ENCODE results near the gene RFTN1.

- TF ChIP-seq, protein P1, sequence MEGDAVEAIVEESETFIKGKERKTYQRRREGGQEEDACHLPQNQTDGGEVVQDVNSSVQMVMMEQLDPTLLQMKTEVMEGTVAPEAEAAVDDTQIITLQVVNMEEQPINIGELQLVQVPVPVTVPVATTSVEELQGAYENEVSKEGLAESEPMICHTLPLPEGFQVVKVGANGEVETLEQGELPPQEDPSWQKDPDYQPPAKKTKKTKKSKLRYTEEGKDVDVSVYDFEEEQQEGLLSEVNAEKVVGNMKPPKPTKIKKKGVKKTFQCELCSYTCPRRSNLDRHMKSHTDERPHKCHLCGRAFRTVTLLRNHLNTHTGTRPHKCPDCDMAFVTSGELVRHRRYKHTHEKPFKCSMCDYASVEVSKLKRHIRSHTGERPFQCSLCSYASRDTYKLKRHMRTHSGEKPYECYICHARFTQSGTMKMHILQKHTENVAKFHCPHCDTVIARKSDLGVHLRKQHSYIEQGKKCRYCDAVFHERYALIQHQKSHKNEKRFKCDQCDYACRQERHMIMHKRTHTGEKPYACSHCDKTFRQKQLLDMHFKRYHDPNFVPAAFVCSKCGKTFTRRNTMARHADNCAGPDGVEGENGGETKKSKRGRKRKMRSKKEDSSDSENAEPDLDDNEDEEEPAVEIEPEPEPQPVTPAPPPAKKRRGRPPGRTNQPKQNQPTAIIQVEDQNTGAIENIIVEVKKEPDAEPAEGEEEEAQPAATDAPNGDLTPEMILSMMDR (conservative IDR thresholded peaks at IDR 0.05; ENCODE audit: low read depth in 2 of 2): no peak
- TF ChIP-seq POLR2AphosphoS5 (IDR thresholded peaks at IDR 0.05; ENCODE audit: low read depth) (no peak), EZH2phosphoT487 (IDR thresholded peaks at IDR 0.05; ENCODE audit: unreplicated experiment) (no peak), EZH2 (IDR thresholded peaks at IDR 0.05; ENCODE audit: low read depth, unreplicated experiment) (no peak), ETS1 (IDR thresholded peaks at IDR 0.05) (no peak), JUNB (IDR thresholded peaks at IDR 0.05; ENCODE audit: unreplicated experiment) (no peak), CREB1 (CRISPR knock-in tag; IDR thresholded peaks at IDR 0.05; ENCODE audit: low read depth) (no peak), ZNF462 (CRISPR knock-in tag; IDR thresholded peaks at IDR 0.05) (no peak), NANOG (IDR thresholded peaks at IDR 0.05; ENCODE audit: borderline replicate concordance) (no peak)
- TF ChIP-seq, protein P2, sequence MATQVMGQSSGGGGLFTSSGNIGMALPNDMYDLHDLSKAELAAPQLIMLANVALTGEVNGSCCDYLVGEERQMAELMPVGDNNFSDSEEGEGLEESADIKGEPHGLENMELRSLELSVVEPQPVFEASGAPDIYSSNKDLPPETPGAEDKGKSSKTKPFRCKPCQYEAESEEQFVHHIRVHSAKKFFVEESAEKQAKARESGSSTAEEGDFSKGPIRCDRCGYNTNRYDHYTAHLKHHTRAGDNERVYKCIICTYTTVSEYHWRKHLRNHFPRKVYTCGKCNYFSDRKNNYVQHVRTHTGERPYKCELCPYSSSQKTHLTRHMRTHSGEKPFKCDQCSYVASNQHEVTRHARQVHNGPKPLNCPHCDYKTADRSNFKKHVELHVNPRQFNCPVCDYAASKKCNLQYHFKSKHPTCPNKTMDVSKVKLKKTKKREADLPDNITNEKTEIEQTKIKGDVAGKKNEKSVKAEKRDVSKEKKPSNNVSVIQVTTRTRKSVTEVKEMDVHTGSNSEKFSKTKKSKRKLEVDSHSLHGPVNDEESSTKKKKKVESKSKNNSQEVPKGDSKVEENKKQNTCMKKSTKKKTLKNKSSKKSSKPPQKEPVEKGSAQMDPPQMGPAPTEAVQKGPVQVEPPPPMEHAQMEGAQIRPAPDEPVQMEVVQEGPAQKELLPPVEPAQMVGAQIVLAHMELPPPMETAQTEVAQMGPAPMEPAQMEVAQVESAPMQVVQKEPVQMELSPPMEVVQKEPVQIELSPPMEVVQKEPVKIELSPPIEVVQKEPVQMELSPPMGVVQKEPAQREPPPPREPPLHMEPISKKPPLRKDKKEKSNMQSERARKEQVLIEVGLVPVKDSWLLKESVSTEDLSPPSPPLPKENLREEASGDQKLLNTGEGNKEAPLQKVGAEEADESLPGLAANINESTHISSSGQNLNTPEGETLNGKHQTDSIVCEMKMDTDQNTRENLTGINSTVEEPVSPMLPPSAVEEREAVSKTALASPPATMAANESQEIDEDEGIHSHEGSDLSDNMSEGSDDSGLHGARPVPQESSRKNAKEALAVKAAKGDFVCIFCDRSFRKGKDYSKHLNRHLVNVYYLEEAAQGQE (IDR thresholded peaks at IDR 0.05; ENCODE audit: unreplicated experiment): no peak
These were observed 156.0 kb downstream of the RFTN1 start for GRCh38 chr3:16357186-16358121.

Measured in GM23338 (cell line).